Measurements from ENCODE around the gene TFEC.

TFEC gene

DNA sequence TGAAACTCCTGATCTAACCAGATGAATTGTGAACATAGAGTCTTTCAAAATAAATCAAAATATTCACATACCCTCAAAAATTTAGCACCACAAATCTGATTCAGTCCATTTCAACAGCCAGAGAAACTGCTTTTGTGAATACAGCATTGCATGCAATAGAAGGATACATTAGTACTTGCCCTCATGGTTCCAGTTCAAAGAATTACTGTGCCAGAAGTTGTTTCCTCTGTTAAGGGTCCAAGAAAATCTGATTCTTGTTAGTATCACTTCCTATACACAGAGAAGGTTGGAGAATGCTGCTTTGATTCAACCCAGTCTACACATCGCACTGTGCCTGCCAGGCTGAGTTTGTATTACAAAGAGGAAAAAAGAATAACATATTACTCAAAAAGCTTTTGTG is 115.6 kb downstream of the TFEC start:
- TF ChIP-seq POLR2AphosphoS5 (IDR thresholded peaks at IDR 0.05; ENCODE audit: low read depth, low read length) (no peak), POLR2A (IDR thresholded peaks at IDR 0.05; ENCODE audit: low read depth, low read length) (no peak), TAF1 (IDR thresholded peaks at IDR 0.05; ENCODE audit: borderline replicate concordance, low read depth, low read length) (no peak)
- DNase-seq (ENCODE audit: insufficient read length): no peak
- FAIRE-seq: no peak

GRCh38 chr7:115911465-115911864 is 119.1 kb downstream of the TFEC start:
- FAIRE-seq (no peak), DNase-seq (ENCODE audit: insufficient read length) (no peak)
- TF ChIP-seq POLR2AphosphoS5 (IDR thresholded peaks at IDR 0.05; ENCODE audit: low read depth, low read length) (no peak), TAF1 (IDR thresholded peaks at IDR 0.05; ENCODE audit: borderline replicate concordance, low read depth, low read length) (no peak), POLR2A (IDR thresholded peaks at IDR 0.05; ENCODE audit: low read depth, low read length) (no peak)

DNA sequence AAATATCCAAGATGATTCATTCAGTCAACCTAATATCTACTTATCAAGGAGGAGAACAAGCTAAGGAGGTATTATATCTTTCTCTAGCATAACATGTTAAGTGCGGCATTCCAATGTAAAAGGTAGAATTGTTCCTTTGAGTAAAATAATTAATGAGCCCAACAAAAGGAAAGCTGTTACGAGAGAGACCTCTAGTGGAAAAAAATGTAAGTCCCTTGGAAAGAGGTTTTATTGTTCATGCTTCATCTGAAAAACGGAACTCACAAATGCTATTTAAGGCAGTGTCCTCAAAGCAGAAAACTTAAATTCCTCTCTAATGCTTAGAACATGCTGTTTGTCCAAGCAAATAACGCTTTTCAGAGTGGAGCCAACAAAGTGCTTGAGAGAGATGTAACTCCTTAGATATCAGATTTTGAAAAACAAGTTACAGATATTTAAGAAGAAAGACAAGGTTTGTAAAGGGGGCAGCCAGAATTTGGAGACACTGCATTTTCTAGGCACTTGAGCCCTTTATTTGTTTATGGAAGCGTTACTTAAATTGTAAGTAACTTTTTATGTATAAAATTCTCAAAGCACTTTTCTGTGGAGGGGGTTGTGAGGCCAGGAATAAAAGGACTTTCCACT is 119.9 kb downstream of the TFEC start:
- FAIRE-seq (no peak), DNase-seq (ENCODE audit: insufficient read length) (no peak)
- TF ChIP-seq POLR2AphosphoS5 (IDR thresholded peaks at IDR 0.05; ENCODE audit: low read depth, low read length) (no peak), POLR2A (IDR thresholded peaks at IDR 0.05; ENCODE audit: low read depth, low read length) (no peak), TAF1 (IDR thresholded peaks at IDR 0.05; ENCODE audit: borderline replicate concordance, low read depth, low read length) (no peak)

DNA sequence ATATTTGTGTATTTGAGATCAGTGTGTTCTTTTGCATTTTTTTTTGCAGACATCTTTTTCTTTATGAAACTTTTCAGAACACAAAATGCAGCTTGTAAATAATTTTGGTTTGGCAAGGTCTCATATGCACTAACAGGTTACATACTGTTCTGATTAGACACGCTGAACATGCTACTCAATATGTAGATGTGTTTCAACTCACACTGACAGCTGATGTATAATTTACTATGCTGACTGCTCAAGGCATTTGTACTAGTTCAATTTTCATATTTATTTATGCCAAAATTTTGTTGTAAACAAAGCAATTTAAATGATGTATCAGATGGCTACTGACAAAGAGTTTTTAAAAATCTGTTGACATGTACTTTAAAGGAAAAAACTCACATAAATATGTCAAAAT is 123.8 kb downstream of the TFEC start:
- TF ChIP-seq POLR2A (IDR thresholded peaks at IDR 0.05; ENCODE audit: low read depth, low read length): no peak
- TF ChIP-seq TAF1 (IDR thresholded peaks at IDR 0.05; ENCODE audit: borderline replicate concordance, low read depth, low read length): no peak
- no peak for TF ChIP-seq POLR2AphosphoS5 (IDR thresholded peaks at IDR 0.05; ENCODE audit: low read depth, low read length)
- no peak for DNase-seq (ENCODE audit: insufficient read length)
- no peak for FAIRE-seq

GRCh38 chr7:115889669-115889984 is 140.9 kb downstream of the TFEC start:
- FAIRE-seq: no peak
- DNase-seq (ENCODE audit: insufficient read length): no peak
- no peak for TF ChIP-seq TAF1 (IDR thresholded peaks at IDR 0.05; ENCODE audit: borderline replicate concordance, low read depth, low read length)
- TF ChIP-seq POLR2A (IDR thresholded peaks at IDR 0.05; ENCODE audit: low read depth, low read length): no peak
- TF ChIP-seq POLR2AphosphoS5 (IDR thresholded peaks at IDR 0.05; ENCODE audit: low read depth, low read length): no peak

DNA sequence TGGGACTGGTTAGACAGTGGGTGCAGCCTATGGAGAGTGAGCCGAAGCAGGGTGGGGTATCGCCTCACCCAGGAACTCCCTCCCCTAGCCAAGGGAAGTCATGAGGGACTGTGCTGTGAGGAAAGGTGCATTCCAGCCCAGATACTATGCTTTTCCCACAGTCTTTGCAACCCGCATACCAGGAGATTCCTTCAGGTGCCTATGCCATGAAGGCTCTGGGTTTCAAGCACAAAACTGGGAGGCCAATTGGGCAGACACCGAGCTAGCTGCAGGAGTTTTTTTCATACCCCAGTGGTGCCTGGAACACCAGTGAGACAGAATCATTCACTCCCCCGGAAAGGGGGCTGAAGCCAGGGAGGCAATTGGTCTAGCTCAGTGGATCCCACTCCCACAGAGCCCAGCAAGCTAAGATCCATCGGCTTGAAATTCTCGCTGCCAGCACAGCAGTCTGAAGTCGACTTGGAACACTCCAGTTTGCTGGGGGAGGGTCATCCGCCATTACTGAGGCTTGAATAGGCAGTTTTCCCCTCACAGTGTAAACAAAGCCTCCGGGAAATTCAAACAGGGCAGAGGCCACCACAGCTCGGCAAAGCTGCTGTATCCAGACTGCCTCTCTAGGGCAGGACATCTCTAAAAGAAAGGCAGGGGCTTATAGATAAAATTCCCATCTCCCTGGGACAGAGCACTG is 141.4 kb downstream of the TFEC start:
- no peak for TF ChIP-seq POLR2AphosphoS5 (IDR thresholded peaks at IDR 0.05; ENCODE audit: low read depth, low read length)
- no peak for TF ChIP-seq POLR2A (IDR thresholded peaks at IDR 0.05; ENCODE audit: low read depth, low read length)
- TF ChIP-seq TAF1 (IDR thresholded peaks at IDR 0.05; ENCODE audit: borderline replicate concordance, low read depth, low read length): no peak
- FAIRE-seq (no peak), DNase-seq (ENCODE audit: insufficient read length) (no peak)

- no peak for TF ChIP-seq POLR2AphosphoS5 (IDR thresholded peaks at IDR 0.05; ENCODE audit: low read depth, low read length)
- no peak for TF ChIP-seq POLR2A (IDR thresholded peaks at IDR 0.05; ENCODE audit: low read depth, low read length)
- no peak for TF ChIP-seq TAF1 (IDR thresholded peaks at IDR 0.05; ENCODE audit: borderline replicate concordance, low read depth, low read length)
- DNase-seq (ENCODE audit: insufficient read length): no peak
- FAIRE-seq: no peak
Measured at GRCh38 chr7:115885550-115885949, 145.0 kb downstream of the TFEC start.

All from GM12892 (cell line).